A673 (cell line): Measurements from ENCODE around the gene KLHDC4. TPM values are rescaled to one million over a fixed set of nuclear protein-coding genes. Genes with fewer than 3 reads are reported as not detected.

ENCODE experiments used
- BruUV-seq: library from RNA; stranded (reverse); fragments of 400-500 nt; replicated peaks from 2 replicates; lab custom pipeline; 2021; lab: Mats Ljungman, UMichigan
- CTCF ChIA-PET: fragments of 300-600 bp; sonication (Branson Sonifier 250); formaldehyde crosslinking; loops from one replicate; lab custom pipeline; 2022; ENCODE audit warnings: antibody characterized with exemption; lab: Charles Lee
- POLR2A ChIA-PET: fragments of 300-600 bp; sonication (Branson Sonifier 250); formaldehyde crosslinking; loops from one replicate; lab custom pipeline; 2022; ENCODE audit warnings: antibody characterized with exemption; ENCODE audit not compliant: low non-redundant PET; lab: Charles Lee
- DNase-seq: peaks from one replicate; pipeline ENCODE4 v3.0.0-alpha.2; 2015; ENCODE audit warnings: low spot score
- H3K27ac ChIP-seq: fragments of 200-600 bp; sonication (generic); 2 replicates; pipeline ENCODE4 v1.5.1; 2016; ENCODE audit warnings: mixed run types, low read depth, mild to moderate bottlenecking, mixed read lengths, antibody characterized with exemption, low read length; ENCODE audit not compliant: poor library complexity, severe bottlenecking
- H3K27me3 ChIP-seq: fragments of 200-600 bp; sonication (generic); replicated peaks from 2 replicates; pipeline ENCODE4 v1.6.1; 2017; ENCODE audit warnings: mixed run types, low read depth, mild to moderate bottlenecking, mixed read lengths, antibody characterized with exemption, low read length; ENCODE audit not compliant: insufficient read depth, poor library complexity
- H3K36me3 ChIP-seq: fragments of 200-600 bp; sonication (generic); 2 replicates; pipeline ENCODE4 v1.6.1; 2016; ENCODE audit warnings: mixed run types, mild to moderate bottlenecking, mixed read lengths, antibody characterized with exemption, low read length; ENCODE audit not compliant: insufficient read depth, poor library complexity, severe bottlenecking
- H3K4me1 ChIP-seq: fragments of 200-600 bp; sonication (generic); 2 replicates; pipeline ENCODE4 v1.6.1; 2017; ENCODE audit warnings: mixed run types, mild to moderate bottlenecking, mixed read lengths, antibody characterized with exemption, low read length; ENCODE audit not compliant: insufficient read depth, poor library complexity, severe bottlenecking
- H3K4me3 ChIP-seq: fragments of 200-600 bp; sonication (generic); 2 replicates; pipeline ENCODE4 v1.5.1; 2016; ENCODE audit warnings: low read depth, mixed run types, mild to moderate bottlenecking, mixed read lengths, low read length; ENCODE audit not compliant: poor library complexity, severe bottlenecking
- H3K9me3 ChIP-seq: fragments of 200-600 bp; sonication (generic); 2 replicates; pipeline ENCODE4 v1.6.1; 2016; ENCODE audit warnings: mixed run types, low read depth, mild to moderate bottlenecking, mixed read lengths, antibody characterized with exemption, low read length; ENCODE audit not compliant: poor library complexity, severe bottlenecking
- EZH2 ChIP-seq: fragments of 200-600 bp; sonication (generic); IDR thresholded peaks from 2 replicates; pipeline ENCODE4 v1.6.1; 2017; ENCODE audit warnings: borderline replicate concordance, low read depth, mild to moderate bottlenecking, mixed read lengths, antibody characterized with exemption, low read length; ENCODE audit not compliant: poor library complexity, severe bottlenecking
- intact Hi-C: fragments of 100-400 bp; cut with micrococcal nuclease; formaldehyde crosslinking; loops from one replicate; pipeline ENCODE4 v1.10.0; 2022; ENCODE audit not compliant: unreplicated experiment
- total RNA-seq: library from RNA; stranded (reverse); gene quantifications from 2 replicates; pipeline ENCODE4 v1.2.3, GENCODE V29; 2021
- TF ChIP-seq, protein P1 (sequence below): fragments of 300-800, 200-600 bp; sonication (generic); conservative IDR thresholded peaks from 2 replicates; pipeline ENCODE4 v1.5.1; 2017; ENCODE audit warnings: low read depth, mild to moderate bottlenecking, antibody characterized with exemption, low read length, moderate library complexity, mixed read lengths

Gene KLHDC4
- total RNA-seq, 1 experiment from 2014 or later = 86.6 TPM

DNA sequence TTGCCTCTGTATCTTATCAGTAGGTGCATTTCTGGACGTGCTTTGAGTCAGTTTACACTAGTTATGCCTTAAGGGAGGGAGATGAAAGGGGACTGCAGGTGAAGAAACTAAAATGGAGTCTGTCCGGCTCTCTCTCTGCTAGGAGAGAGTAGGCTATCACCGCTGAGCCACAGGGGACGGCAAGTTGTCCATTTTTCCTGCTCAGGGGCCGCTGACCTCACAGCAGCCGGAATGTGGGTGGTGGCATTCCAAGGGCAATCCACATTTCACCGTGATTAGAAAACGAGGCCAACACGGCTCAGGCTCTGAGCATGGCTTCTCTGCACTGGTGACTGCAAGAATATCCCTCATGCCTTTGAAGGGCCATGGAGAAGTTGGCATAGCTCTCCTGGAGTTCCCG is 19.0 kb upstream of the KLHDC4 start:
- no peak for DNase-seq
- ChIA-PET CTCF (no interaction called here), POLR2A (no interaction called here)
- Histone ChIP-seq H3K36me3 (no peaks in the 10 kb centered on the region), H3K4me3 (no peak overlapping the region), H3K4me1 (peaks cover 24% of the 10 kb centered on the region), H3K9me3 (no peaks in the 10 kb centered on the region), H3K27me3 (no peaks in the 10 kb centered on the region), H3K27ac (no peak overlapping the region)
- no TSS peak for BruUV-seq
- no peak for TF ChIP-seq EZH2
- TF ChIP-seq, protein P1, sequence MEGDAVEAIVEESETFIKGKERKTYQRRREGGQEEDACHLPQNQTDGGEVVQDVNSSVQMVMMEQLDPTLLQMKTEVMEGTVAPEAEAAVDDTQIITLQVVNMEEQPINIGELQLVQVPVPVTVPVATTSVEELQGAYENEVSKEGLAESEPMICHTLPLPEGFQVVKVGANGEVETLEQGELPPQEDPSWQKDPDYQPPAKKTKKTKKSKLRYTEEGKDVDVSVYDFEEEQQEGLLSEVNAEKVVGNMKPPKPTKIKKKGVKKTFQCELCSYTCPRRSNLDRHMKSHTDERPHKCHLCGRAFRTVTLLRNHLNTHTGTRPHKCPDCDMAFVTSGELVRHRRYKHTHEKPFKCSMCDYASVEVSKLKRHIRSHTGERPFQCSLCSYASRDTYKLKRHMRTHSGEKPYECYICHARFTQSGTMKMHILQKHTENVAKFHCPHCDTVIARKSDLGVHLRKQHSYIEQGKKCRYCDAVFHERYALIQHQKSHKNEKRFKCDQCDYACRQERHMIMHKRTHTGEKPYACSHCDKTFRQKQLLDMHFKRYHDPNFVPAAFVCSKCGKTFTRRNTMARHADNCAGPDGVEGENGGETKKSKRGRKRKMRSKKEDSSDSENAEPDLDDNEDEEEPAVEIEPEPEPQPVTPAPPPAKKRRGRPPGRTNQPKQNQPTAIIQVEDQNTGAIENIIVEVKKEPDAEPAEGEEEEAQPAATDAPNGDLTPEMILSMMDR = no peak
- intact Hi-C loops = no loop called here

DNA sequence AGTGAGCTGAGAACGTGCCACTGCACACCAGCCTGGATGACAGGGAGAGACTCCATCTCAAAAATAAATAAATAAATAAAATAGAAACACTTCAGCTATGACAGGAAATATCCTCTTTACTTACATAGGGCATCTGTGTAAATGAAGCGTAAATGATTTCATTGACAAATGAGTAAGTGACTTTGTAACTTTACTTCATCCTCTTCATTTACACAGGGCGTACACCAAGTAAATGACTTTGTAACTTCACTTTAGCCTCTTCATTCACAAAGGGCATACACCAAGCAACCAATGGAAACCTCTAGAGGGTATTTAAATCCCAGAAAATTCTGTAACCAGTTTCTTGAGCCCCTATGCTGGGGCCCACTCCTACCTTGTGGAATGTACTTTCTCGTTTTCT is 16.2 kb upstream of the KLHDC4 start:
- no peaks in the 10 kb centered on the region for H3K27me3 ChIP-seq
- ChIA-PET CTCF (no interaction called here), POLR2A (no interaction called here)
- TF ChIP-seq, protein P1 = no peak
- TF ChIP-seq EZH2 = no peak
- H3K4me3 ChIP-seq = no peak overlapping the region
- no peaks in the 10 kb centered on the region for H3K9me3 ChIP-seq
- H3K27ac ChIP-seq = peak overlapping the region; percentile 99
- intact Hi-C loops = no loop called here
- peaks cover 45% of the 10 kb centered on the region for H3K4me1 ChIP-seq
- DNase-seq = peak; percentile 43
- no peaks in the 10 kb centered on the region for H3K36me3 ChIP-seq
- BruUV-seq = no TSS peak

DNA sequence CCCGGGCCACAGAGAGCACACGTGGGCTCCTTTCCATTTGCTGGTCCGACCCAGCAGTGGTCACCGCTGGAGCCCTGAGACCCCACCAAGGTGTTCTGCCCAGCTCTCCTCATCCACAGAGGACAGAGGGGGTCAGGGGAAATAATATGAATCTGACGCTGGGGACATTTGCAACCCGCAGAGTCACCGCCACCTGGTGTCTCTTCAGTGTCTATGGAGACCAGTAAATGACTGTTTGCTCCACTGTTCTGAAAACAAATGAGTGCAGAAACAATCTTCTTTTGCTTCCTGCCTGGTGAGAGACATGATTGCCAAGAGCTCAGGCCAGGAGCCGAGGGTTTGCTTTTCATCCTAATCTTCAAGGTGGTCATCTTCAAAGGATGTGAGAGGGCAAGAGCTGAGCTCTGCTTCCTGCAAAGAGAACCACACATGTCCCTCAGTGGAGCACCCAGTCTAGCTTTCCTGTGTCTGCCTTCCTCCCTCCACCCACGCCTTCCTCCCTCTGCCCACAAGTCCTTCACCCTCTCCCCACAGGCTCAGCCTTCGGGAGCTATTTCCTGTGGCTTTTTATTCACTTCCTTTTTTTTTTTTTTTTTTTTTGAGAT is 14.7 kb upstream of the KLHDC4 start:
- intact Hi-C loops = no loop called here
- ChIA-PET POLR2A (interaction anchor here (0.5 to 1.0 kb wide), 8 partner anchors 13 to 650 kb away, joined by 3 to 4 read pairs (median 3); partner anchors contain the start of gene BANP), CTCF (interaction anchor here (0.7 to 3.4 kb wide), 5 partner anchors 25 to 89 kb away, joined by 3 to 98 read pairs (median 9); partner anchors contain the start of gene SLC7A5)
- Histone ChIP-seq H3K9me3 (no peaks in the 10 kb centered on the region), H3K27me3 (no peaks in the 10 kb centered on the region), H3K4me1 (peaks cover 45% of the 10 kb centered on the region), H3K36me3 (no peaks in the 10 kb centered on the region), H3K27ac (peak overlapping the region; percentile 99), H3K4me3 (no peak overlapping the region)
- BruUV-seq = no TSS peak
- peak; percentile 94 for DNase-seq
- no peak for TF ChIP-seq EZH2
- TF ChIP-seq, protein P1 = peak; percentile 22; the same call in 1 of the 2 replicates
